ENCODE data around the gene PKP4. TPM values are rescaled to one million over a fixed set of nuclear protein-coding genes. Genes with fewer than 3 reads are reported as not detected.

Gene PKP4
- total RNA-seq, 1 experiment from 2014 or later = 9.3 TPM

DNA sequence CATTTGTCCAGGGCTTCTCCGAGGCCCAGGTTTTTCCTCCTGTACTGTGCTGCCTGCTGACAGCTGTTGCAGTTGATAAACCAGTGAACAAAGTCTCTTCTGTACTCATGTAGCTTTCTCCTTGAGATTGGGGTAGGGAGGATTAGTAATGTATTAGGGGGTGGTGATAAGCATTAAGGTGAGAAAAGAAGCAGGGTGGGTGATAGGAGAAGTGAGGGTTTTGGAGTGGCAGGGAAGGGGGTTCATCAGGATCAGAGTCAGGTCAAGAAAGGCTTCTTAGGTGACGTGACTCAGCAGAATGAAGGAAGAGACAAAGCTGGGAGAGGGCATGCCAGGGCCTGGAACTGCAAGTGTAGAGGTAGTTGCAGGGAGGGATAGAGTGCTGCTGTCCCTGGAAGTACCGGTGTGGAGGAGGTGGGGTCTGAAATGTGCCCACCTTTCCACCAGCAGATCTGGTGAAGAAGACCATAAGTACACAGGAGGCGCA lies 48.7 kb downstream of the PKP4 start:
- H3K36me3 ChIP-seq = no peaks in the 10 kb centered on the region
- no peak overlapping the region for H3K4me3 ChIP-seq
- no peaks in the 10 kb centered on the region for H3K9me3 ChIP-seq
- DNase-seq = no peak
- H3K27me3 ChIP-seq = no peaks in the 10 kb centered on the region

GRCh38 chr2:158507141-158507540 lies 50.4 kb downstream of the PKP4 start:
- Histone ChIP-seq H3K27me3 (no peaks in the 10 kb centered on the region), H3K4me3 (no peak overlapping the region), H3K36me3 (no peaks in the 10 kb centered on the region), H3K9me3 (no peaks in the 10 kb centered on the region)
- DNase-seq = no peak

DNA sequence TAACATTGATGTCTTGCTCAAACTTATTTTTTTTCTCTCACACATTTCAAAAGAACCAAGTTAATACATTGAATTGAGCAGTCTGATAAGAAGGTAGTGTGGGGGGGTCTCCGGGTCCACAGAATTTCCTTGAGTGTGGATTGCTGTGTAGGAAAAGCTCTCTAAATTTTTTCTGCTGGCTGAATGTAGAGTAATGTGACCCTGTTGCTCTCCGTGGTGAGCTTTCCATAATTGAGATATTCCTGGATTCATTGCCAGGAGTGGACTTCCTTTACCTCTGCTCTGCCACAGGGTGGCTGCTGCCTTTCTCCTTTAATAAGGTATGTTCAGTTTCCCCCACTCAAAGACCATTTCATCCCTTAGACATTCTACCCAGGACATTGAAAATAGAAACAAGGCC lies 50.9 kb downstream of the PKP4 start:
- no peaks in the 10 kb centered on the region for H3K36me3 ChIP-seq

GRCh38 chr2:158509928-158510797 lies 53.4 kb downstream of the PKP4 start:
- no peak overlapping the region for H3K4me3 ChIP-seq
- H3K36me3 ChIP-seq = no peaks in the 10 kb centered on the region; the same call in 1 of the 2 replicates
- no peak for DNase-seq
- H3K9me3 ChIP-seq = no peaks in the 10 kb centered on the region
- no peaks in the 10 kb centered on the region for H3K27me3 ChIP-seq

More for the DNA sequence above, 50.9 kb downstream of the PKP4 start:
- Histone ChIP-seq H3K4me3 (no peak overlapping the region), H3K9me3 (no peaks in the 10 kb centered on the region), H3K27me3 (no peaks in the 10 kb centered on the region)
- no peak for DNase-seq

DNA sequence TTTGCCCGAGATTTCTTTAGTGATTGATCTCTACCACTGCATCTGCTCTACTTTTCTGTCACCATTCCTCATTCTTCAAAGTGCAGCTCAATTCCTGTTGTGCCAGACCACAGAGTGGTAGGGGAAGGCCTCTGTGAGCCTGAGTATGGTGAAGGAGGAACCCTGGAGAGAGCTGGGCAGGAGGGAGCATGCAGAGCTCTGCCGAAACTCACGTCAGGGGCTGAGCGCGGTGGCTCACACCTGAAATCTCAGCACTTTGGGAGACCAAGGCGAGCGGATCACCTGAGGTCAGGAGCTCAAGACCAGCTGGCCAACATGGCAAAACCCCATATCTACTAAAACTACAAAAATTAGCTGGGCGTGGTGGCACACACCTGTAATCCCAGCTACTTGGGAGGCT lies 54.1 kb downstream of the PKP4 start:
- no peak for DNase-seq
- H3K9me3 ChIP-seq = no peaks in the 10 kb centered on the region
- H3K36me3 ChIP-seq = no peaks in the 10 kb centered on the region; the same call in 1 of the 2 replicates
- H3K27me3 ChIP-seq = no peaks in the 10 kb centered on the region
- H3K4me3 ChIP-seq = no peak overlapping the region

GRCh38 chr2:158511706-158512105 lies 55.0 kb downstream of the PKP4 start:
- Histone ChIP-seq H3K36me3 (no peaks in the 10 kb centered on the region; the same call in 1 of the 2 replicates), H3K9me3 (no peaks in the 10 kb centered on the region), H3K4me3 (no peak overlapping the region), H3K27me3 (no peaks in the 10 kb centered on the region)
- no peak for DNase-seq

- no peak for DNase-seq
- Histone ChIP-seq H3K4me3 (no peak overlapping the region), H3K27me3 (no peaks in the 10 kb centered on the region), H3K9me3 (no peaks in the 10 kb centered on the region), H3K36me3 (no peaks in the 10 kb centered on the region; the same call in 1 of the 2 replicates)
These were observed 55.6 kb downstream of the PKP4 start for GRCh38 chr2:158512323-158512722.

DNA sequence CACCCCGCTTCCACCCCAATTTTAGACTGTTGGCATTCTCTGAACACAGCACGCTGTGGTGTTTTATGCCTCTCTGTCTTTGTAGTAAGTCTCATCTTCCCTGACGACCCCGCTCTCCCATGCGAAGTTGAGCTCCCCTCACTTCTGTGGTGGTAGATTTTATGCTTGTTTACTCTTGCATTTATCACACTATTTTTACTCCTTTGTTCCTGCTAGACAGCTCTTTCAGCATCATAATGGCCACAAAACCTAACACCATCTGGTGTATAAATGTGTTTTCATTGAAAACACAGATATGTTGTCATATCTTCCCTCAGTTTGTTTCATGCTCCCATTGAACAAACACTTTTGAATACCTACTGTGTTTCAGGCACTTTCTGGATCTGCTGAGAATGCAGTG lies 57.1 kb downstream of the PKP4 start:
- H3K4me3 ChIP-seq = no peak overlapping the region
- no peaks in the 10 kb centered on the region for H3K27me3 ChIP-seq
- no peak for DNase-seq
- H3K9me3 ChIP-seq = no peaks in the 10 kb centered on the region
- no peaks in the 10 kb centered on the region; the same call in 1 of the 2 replicates for H3K36me3 ChIP-seq

DNA sequence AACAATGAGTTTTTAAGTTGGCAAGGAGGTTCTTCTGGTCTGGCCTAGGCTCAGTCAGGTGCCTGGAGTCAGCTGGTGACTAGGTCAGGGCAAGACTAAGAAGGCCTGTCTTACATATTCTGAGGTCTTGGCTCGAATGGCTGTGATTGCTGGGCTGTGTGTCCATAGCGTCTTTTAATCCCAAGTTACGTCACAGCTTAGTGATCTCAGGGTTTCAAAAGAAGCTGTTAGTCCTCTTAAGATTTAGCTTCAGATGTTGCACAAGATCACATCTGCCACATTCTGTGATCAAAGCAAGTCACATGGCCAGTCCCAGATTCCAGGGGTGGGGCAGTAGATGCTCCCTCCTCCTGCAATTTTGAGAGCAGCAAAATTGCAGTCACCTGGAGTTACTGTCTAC lies 61.3 kb downstream of the PKP4 start:
- Histone ChIP-seq H3K4me3 (no peak overlapping the region), H3K27me3 (no peaks in the 10 kb centered on the region), H3K36me3 (peaks cover 9% of the 10 kb centered on the region; the same call in 1 of the 2 replicates), H3K9me3 (peaks cover 2% of the 10 kb centered on the region; the same call in 1 of the 2 replicates)
- no peak for DNase-seq

- H3K27me3 ChIP-seq = no peaks in the 10 kb centered on the region
- DNase-seq = no peak
- no peak overlapping the region for H3K4me3 ChIP-seq
- peaks cover 9% of the 10 kb centered on the region; the same call in 1 of the 2 replicates for H3K36me3 ChIP-seq
- peaks cover 2% of the 10 kb centered on the region; the same call in 1 of the 2 replicates for H3K9me3 ChIP-seq
These were observed 62.7 kb downstream of the PKP4 start for GRCh38 chr2:158519481-158519880.

DNA sequence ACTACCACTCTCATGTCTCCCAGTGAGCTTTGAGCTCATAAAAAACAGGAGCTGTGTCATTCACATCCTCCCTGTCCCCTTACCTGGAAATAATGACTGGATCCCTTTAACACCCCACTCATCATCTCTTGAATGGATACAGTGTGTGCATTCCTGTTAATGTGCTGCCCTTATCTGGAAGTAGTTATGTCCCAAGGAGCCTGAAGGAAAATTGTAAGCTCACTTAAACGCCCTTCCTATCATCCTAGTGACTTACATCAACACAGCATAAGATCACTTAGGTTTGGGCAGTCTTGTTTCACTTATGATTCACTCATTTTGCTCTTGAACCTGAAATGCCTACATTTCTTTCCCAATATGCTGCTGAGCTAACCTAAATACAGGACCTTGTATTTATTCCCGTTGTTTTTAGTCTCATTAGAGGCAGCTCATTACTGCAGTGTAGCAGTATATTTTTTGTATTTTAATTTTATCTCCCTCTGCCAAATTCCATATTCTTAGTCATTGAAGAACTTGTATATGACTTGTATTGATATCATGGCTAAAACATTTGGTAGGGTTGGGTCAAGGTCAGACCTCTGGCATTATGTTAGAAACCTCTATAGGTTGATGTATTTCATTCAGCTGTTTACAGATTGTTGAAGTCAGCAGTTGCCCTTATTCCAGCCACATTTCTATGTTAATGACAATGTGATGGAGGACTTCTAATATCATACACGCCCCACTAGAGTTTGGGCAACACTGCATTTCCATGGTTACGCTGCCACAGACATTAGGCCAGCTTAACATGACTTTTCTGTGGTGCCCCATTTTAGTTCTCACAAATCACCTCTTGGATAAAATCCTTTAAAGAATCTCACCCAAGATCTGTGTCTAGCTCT lies 72.9 kb downstream of the PKP4 start:
- no peak for DNase-seq
- H3K4me3 ChIP-seq = no peak overlapping the region
- H3K36me3 ChIP-seq = no peaks in the 10 kb centered on the region; the same call in none of the 2 replicates
- H3K9me3 ChIP-seq = no peaks in the 10 kb centered on the region
- no peaks in the 10 kb centered on the region for H3K27me3 ChIP-seq

DNA sequence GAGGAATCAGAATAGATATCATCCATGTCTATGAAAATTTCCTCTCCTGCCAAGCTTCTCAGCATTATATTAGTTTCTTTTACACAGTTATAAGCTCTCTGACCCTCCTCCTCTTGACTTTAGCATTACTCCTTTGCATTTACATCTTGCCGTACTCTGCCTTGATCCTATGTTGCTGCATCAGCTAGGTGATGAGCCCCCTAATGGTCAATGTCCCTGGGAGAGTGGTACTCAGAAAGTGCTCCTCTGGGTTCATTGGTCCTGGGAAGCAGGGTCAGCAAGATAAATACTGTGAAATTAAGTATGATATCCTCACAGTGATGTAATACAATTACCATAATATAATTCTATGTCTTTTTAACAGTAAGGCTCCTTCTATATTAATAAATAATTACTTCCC lies 74.1 kb downstream of the PKP4 start:
- Histone ChIP-seq H3K4me3 (no peak overlapping the region), H3K27me3 (no peaks in the 10 kb centered on the region), H3K36me3 (no peaks in the 10 kb centered on the region; the same call in none of the 2 replicates), H3K9me3 (no peaks in the 10 kb centered on the region)
- no peak for DNase-seq

DNA sequence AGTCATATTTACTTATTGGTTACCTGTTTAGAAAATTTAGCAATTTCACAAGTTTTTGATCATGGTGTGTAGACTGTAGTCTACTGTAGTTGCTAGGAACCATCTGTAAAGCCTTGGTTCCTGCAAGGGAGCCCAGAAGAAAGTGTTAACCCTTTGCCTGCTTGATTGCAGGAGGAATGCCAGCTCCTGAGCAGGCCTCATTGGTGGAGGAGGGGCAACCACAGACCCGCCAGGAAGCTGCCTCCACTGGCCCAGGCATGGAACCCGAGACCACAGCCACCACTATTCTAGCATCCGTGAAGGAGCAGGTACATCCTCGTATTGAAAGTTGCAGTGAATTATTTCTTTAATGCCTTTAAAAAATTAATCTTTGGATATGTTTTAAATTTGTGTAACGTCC lies 76.3 kb downstream of the PKP4 start:
- no peak for DNase-seq

DNA sequence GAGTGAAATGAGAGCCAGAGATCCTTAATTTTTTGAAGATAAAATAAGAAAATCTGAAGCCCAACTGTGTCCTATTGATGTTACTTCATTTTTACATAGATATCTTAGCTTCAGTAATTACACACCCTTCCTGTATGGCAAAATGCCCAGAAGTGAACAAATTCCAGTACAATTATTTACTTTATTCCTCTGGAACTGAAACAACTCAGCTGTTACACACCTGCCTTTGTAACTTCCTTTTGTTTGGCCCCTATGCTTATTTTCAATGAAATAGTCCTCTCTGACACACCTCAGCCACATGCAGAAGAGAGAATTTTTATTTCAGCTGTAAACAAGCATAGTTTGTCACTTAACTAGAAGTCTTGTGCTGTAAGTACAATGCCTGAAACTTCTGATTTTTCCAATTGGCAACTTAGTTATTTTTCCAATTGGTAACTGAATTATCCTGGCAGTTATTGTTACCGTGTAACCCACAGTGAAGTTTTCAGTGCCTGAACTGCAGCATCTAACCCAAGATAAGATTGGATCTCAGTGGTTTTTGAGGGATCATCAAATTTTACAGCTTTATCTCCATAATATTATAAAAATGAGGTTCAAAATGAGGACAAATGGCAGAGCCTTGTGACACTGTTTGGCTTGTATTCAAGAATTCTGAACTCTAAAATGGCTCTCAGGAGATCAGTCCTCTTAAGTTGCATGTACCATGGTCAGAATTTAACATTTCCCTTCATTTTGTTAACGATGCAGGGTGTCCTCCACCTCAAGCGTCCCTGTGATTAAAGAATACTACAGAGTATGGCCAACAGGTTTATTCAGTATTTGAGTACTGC lies 82.6 kb downstream of the PKP4 start:
- no peak overlapping the region for H3K4me3 ChIP-seq
- H3K36me3 ChIP-seq = no peaks in the 10 kb centered on the region; the same call in 1 of the 2 replicates
- no peak for DNase-seq
- no peaks in the 10 kb centered on the region for H3K9me3 ChIP-seq
- no peaks in the 10 kb centered on the region for H3K27me3 ChIP-seq

More for the DNA sequence above, 76.3 kb downstream of the PKP4 start:
- Histone ChIP-seq H3K27me3 (no peaks in the 10 kb centered on the region), H3K4me3 (no peak overlapping the region), H3K36me3 (no peaks in the 10 kb centered on the region; the same call in none of the 2 replicates), H3K9me3 (no peaks in the 10 kb centered on the region)

DNA sequence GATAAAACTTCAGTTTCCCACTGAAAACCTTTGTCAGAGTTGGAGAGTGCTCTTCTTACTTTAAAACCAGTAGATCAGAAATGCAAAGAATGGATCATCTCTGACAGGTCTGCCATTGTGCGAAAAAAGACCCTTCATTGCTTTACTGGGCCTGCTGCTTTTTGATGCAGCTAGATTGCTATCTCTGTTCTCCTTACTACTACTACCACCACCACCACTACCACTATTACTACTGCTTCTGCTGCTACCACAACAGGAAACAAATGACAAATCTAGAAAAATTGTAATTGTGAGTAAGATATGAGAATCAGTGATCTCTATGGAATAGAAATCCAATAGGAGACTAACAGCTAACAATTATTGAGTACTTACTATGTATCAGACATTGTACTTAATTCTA lies 85.8 kb downstream of the PKP4 start:
- no peak for DNase-seq
- Histone ChIP-seq H3K36me3 (no peaks in the 10 kb centered on the region), H3K4me3 (no peak overlapping the region)

DNA sequence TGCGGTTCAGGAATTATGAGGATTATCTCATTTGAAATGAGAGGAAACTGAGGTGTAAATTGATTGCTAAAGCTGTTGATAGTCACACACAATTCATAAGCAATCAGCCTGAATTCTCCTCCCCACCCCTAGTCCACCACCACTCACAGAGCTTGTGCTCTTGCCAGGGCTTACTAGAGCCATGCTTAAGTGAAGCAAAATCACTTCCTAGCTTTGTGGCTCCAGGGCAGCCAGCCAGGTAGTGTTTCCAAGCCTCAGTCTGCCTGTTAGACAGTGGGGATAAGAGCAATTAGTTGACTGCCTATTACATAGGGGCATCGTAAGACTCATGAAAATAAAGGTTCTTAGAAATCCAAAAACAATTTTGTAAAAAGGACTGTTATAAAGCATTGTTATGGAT lies 87.2 kb downstream of the PKP4 start:
- no peak for DNase-seq
- Histone ChIP-seq H3K27me3 (no peaks in the 10 kb centered on the region), H3K9me3 (no peaks in the 10 kb centered on the region), H3K4me3 (no peak overlapping the region), H3K36me3 (peaks cover 3% of the 10 kb centered on the region)

More for the DNA sequence above, 85.8 kb downstream of the PKP4 start:
- no peaks in the 10 kb centered on the region for H3K9me3 ChIP-seq
- H3K27me3 ChIP-seq = no peaks in the 10 kb centered on the region

Data from MG63 (cell line).